Stimulated activated CD4-positive, alpha-beta T cell treated with anti-CD3 and anti-CD28 coated beads, Interleukin-2, amount 100 ng/mL, for 4 hours (primary cell): ENCODE results near the gene URI1.
"Not testable (repeated sequence)": the region's sequence is repeated elsewhere in the genome, so short reads cannot be mapped to it uniquely, and the experiment has no call there.

Experiments used
- DNase-seq: peaks from one replicate; pipeline ENCODE4 v3.0.0-alpha.2; 2020; ENCODE audit warnings: low read depth

URI1 gene

DNA sequence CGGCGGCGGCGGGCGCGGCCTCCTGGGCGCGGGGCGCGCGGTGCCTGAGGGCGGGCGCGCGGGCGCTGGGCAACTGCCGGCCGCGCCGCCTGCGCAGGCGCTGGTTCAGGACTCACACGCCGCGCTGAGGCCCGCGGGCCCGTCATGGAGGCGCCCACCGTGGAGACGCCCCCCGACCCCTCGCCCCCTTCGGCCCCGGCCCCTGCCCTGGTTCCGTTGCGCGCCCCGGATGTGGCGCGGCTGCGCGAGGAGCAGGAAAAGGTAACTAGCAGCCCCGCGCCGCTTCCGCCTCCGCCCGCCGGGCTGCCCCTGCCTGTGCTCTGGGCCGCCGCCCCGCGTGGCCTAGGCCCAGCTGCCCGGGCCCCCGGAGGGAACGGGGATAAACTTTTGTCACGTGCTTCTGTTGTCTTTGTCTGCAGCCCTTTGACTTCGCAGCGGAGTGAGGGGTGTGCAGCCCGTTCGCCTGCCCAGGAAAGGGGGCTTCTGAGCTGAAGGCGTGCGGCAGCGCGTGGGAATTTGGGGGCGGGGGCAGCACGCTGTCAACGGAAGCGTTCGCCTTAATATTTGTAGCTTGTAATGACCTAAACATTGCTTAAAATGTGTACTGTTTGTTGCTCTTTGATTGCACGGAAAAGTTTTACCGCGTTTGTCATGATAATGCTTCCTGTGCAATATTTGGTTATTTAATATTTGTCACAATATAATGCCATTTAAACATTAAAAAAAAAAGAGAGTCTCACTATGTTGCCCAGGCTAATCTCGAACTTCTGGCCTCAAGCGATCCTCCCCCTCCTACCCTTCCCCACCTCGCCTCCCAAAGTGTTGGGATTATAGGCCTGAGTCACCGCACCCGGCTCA is 594 bp downstream of the URI1 start:
- DNase-seq: peak; percentile 65

DNA sequence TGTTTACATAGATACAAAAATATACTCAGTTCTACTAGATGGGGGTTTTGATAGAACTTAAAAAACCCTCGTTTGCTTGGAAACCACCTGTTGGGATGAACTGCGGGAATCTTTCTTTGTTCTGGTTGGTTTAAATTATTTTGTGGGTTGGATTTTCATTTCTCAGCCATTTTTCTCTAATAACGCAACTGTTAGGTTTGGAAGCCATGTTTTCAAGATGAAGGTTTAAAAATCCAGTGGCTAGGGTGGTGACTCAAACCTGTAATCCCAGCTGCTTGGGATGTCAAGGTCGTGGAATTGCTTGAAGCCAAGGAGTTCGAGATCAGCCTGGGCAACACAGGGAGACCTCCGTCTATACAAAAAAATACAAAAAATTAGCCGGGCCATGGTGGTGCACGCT is 1.6 kb downstream of the URI1 start:
- no peak for DNase-seq

DNA sequence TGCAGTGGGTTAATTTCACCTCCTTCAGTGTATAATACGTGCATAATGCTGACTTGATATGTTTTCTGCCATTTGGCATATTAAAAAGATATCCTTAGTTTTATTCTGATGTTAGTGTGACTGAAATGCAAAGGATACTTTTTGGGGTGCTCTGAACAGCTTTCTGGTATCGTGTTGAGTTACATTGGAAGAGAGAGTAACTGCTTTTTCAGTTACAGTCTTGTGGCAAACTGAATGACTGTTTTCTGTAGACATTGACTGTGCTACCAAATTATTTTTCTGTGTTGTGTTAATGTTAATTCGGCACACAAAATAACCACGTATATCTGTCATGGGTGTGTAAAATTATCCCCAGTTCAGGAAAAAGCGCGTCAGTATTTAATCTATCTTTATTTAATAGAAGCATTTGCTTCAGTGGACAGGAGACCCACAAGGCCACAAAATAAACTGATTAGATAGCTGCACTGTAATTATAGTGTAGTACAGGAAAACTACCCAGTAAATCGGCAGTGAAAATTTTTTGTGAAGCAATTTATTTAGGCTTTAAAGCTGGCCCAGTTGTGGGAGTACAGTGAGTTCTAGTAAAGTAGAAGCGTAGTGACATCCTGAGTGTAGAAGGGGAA is 2.5 kb downstream of the URI1 start:
- DNase-seq: no peak

DNA sequence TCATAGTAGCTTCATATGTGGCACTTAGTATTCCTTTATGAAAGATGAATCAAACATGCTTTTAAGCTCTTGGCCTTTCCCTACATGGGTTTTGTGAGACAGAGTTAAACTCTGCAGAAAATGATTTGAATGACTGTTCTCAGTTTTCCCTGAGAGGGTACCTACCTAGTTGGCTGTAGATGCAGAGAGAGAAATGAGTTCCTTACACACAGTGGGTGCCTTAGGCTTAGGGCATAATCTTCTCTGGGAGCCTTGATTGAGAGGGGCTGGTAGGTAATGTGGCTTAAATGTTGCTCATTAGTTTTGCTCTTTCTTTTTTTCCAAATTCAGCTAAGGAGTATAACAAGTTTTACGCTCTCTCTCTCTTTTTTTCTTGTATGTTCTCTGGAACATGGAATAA is 3.0 kb downstream of the URI1 start:
- no peak for DNase-seq

DNA sequence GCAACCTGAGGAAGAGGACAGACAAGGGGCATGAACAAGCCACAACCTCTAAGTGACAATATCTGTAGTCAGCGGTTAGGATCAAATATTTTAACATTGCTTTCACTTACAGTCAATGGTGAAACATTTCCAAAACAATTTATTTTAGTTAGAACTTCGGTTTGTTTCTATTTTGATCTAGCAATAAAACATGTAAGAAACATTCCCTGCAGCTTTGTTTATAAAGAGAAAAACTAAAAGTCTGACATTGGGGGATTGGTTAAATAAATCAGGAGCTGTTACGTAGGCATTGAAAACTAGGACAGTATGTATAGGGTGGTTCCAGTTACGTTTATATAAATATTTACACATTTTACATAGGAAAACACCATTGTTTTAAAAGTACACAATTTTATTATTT is 3.4 kb downstream of the URI1 start:
- DNase-seq: no peak

DNA sequence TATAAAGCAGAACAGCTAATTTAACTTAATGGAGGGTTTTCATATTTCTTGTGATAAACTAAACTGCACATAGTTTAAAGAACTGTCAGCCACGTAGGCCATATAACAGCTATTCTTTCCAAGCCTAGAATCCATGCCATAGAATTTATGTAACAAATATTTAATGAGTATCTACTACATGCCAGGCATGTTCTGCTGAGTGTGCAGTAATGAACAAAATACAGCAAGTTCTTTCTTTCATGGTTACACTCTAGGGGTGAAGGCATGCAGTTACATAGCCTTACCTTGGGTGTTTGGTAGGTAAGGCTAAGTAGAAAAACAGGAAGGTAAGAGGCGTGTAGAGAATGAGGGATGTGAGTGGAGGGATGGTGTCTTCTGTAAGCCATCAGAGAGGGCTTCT is 4.6 kb downstream of the URI1 start:
- DNase-seq: no peak

DNA sequence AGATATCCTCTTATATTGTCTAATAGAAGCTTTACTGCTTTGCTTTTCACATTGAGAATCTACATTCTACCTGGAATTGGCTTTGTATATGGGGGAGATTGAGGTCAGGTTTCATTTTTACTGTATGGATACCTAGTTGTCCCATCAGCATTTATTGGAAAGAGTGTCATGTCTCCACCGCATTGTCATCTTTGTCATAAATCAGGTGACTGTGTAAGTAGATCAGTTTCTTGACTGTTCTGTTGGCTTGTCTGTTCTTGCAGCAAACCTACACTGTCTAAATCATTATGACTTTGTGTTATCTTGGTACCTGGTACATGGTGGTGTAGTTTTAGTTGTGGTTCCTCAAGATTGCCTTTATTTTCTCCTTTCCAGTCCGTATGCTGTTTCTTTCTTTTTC is 5.8 kb downstream of the URI1 start:
- DNase-seq: no peak

DNA sequence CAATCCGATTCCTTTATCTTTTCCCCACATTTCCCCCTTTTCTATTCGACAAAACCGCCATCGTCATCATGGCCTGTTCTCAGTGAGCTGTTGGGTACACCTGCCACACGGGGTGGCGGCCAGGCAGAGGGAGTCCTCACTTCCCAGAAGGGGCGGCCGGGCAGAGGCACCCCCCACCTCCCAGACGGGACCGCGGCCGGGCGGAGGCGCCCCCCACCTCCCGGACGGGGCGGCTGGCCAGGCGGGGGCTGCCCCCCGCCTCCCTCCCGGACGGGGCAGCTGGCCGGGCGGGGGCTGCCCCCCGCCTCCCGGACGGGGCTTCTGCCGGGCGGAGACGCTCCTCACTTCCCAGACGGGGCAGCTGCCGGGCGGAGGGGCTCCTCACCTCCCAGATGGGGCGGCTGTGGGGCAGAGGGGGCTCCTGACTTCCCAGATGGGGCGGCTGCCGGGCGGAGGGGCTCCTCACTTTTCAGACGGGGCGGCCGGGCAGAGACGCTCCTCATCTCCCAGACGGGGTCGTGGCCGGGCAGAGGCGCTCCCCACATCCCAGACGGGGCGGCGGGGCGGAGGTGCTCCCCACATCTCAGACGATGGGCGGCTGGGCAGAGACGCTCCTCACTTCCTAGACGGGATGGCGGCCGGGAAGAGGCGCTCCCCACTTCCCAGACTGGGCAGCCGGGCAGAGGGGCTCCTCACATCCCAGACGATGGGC is 6.9 kb downstream of the URI1 start:
- DNase-seq: not testable (repeated sequence)

DNA sequence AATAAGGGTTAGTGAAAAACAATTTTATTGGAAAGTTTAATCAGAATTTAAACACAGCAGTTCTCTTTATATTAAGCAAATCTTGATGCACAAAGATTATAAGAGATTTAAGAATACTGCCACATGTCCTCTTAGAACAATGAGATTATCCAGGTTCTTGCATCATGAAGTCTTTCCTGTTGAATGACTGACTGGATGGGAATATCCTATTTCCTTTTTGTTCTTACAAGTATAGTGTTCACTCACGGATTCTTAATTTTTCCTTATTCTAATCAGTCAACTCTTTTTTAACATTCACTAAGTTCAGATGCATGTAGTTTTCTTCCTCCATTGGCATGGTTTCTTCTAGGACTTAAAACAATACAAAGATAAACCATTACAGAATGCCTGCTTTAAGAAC is 10.1 kb downstream of the URI1 start:
- DNase-seq: no peak

DNA sequence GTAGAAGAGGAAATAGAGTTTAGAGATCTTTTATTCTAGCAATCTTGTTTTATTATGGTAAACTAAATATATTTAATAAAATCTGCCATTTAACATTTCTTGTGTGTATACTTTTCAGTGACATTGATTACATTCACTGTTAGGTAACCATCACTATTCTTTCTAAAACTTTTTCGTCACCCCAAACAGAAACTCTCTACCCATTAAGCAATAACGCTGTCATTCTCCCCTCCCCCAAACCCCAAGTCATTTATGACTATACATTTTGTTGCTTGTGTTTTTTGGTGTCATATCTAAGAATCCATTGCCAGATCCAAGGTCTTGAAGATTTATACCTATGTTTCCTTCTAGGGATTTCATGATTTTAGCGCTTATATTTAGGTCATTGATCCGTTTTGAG is 10.6 kb downstream of the URI1 start:
- no peak for DNase-seq

DNA sequence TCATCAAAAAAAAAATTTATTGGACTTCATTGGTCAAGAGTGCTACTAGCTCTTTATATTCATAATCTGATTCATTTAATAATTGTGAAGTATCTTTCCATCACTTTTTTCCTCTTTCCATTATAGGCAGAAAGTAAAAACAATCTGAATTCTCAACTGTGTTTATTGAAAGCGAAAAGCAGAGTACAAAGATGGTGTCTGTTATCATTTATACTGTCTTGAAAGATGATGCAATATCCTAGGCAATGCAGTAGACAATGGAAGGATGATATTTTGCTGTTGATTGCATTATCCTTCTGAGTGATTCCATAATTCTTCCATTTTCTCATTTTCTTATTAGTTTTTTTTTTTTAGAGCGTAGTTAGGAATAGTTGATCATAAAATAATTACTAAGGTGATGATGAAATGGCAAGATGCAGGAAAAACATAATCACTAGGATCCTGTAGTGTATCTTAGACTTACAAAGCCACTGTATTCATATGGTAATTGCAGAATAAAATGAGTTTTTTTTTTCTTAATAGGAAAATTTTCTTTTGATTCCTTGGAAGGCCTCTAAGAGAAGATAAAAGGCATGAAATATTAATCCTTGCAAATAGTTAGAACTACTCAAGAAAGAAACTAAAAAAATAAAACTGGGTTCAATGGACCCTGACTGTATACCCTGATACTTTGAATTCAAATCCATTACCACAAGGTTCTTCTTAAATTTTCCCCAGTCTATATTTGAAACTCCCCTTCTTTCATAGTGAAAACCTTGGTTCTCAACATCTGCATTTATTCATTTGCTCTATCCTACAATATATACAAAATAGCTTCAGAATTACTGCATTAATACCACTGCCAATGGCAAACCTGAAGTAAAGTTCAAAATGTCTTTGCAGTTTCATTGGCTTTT is 11.6 kb downstream of the URI1 start:
- DNase-seq: no peak

DNA sequence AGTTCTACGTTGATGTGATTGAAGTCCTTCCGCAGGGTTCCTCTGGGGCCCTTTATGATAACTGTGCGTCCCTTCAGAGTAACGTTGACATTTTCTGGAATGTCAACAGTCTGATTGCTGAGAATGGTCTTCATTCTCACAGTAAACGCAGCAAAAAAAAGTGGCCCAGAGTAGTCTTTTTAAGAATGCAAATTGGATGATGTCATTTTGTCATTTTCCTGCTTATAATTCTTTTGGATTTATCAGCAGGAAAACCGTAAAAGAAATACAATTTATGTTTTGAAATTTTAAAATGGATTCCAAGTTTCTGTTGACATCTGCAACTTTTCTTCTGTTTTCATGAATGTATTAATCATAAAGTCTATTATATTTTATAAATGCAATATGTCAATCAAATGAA is 14.8 kb downstream of the URI1 start:
- DNase-seq: no peak

DNA sequence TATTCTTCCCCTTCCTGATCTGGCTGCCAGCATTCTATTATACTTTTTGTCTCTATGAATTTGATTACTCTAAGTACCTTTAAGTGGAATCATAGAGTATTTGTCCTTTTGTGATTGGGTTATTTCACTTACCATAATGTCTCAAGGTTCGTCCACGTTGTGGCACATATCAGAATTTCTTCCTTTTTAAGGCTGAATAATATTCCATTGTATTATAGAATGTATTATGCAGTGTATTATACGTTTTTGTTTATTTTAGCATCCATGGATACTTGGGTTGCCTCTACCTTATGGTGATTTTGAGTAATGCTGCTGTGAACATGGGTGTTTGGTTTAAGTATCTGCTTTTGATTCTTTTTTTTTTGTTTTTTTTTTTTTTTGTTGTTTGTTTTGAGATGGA is 19.3 kb downstream of the URI1 start:
- DNase-seq: no peak

DNA sequence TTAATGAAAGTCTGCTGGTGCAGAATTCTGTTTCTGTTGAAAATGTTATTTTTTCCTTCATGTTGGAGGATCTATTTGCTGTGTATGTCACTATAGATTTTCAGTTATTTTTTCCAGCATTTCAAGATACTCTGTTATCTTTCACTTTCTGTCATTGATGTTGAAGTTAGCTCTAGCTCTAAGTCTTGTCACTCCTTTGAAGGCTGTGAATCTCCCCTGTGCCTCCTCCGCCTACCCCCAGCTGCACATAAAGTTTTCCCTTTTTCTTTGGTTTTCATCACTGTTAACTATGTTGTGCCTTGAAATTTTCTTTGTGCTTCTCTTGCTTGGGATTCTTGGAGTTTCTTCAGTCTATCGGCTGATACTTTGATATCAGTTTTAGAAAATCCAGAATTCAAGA is 20.8 kb downstream of the URI1 start:
- no peak for DNase-seq

DNA sequence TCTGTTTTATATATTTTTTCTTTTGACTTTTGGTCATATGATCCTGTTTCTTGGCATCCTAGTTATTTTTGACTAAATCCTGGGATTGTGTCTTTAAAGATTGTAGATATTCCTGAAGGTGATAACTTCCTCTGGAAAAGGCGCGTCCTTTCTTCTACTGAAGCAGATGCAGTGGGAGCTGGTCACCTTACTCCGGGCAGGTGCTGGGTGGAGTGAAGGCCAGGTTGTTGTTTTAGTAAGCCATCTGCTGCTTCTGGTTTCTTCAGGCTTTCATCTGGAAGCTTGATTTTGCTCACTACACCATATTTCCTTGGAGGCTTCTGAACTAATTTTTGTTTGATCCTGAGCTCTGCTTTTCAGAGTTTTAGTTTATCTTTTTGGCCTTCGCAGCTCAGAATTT is 21.5 kb downstream of the URI1 start:
- no peak for DNase-seq

DNA sequence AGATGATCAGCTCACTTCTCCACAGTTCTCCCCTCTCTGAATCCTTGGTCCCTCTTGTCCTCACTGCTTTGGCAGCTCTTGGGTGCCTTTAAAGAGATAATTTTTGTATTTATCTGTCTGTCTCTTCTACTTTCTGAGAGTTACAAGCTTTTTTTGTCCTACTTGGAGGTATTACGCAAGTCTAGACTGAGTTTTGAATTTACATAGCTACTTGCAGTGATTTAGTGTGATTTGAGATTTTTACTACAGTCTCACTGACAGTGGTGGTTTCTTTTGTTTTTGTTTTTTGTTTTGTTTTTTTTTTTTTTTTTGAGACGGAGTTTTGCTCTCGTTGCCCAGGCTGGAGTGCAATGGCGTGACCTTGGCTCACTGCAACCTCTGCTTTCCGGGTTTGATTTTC is 22.1 kb downstream of the URI1 start:
- no peak for DNase-seq

DNA sequence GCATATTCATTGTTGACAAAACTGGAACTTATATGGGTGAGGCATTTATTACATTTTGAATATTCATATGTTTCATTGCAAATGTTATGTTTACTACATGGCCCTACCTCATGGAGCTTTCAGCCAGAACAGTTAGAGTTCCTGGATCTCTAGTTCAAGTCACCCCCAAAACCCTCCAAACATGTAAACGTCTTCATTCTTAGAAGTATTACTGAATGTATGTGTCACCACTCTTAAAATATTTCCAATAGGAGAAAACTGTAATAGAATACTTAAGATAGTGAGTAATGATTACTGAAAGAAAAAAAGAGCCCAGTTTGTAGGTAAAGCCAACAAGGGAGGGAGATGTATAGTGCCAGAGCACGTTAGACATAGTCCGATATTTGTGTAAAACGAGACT is 23.5 kb downstream of the URI1 start:
- no peak for DNase-seq

DNA sequence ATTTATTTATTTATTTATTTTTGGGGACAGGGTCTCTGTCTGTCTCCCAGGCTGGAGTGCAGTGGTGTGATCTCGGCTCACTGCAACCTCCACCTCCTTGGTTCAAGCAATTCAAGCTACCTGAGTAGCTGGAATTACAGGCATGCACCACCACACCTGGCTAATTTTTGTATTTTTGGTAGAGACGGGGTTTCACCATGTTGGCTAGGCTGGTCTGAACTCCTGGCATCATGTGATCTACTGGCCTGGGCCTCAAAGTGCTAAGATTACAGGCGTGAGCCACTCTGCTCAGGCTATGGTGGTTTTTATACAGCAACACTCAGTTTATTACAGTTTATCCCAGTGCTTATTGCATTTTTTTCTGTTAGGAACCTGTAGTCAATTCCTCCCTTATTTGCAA is 24.1 kb downstream of the URI1 start:
- not testable (repeated sequence) for DNase-seq

DNA sequence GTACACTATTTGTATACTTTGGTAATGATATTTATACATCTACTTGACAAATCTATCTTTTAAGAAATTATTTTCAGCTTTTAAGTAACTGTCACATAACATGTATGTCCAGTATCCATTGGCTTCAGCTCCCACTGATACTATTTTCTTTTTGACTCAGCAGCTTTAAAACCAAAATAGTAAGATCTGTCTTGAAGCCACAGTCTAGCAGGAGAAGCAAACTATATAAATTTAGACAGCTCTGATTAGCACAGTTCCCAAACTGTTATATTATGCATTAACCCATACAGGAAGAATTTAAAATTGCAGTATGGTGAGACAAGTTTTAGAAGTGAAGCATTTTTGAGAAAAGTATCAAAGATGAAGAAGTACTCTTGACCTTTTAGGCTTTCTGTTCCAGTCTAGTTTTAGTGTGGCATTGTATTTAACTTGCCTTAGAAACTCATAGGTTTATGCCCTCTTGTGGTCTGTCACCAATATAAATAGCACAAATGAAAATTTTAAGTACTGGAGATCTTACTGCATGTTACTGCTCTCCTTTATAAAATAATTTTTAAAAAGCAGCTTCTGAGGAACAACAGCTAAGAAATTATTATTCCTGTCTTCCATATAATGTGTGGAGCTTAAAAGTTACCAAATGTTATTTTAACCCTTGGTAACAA is 24.7 kb downstream of the URI1 start:
- no peak for DNase-seq

DNA sequence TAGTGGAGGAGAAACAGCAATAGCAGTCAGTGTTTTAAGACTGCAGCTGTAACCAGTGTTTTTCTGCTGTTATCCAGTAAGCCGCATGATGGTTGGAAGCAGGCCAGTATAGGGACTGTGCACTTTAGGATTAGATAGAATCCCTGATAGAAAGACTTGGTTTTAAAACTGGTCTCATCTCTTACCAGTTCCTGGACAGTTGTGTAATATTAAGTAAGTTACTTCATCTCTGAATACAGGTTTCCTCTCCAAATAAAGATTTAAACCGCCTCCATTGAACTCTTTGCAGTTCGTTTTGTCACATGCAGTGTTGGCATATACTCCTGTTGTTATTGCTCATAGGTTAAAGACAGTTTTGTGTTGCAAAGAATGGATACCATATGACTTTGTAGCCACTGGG is 25.6 kb downstream of the URI1 start:
- DNase-seq: no peak

DNA sequence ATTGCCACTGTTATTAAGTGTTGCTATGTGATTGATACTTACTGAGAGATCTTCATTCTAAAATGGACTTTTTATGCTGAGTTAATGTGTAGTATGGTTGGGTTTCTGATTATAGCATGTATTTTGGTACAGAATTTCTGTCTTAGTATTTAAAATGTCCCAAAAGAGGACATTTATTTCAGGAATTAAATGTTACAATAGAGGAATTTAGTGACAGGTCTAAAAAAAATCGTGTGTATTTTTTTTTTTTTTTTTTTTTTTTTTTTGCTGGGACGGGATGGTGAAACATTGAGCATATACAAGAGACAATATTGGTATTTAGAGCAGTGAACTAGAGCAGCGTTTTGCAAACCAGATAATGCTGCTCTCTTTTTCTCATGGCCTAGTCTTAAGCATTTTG is 27.9 kb downstream of the URI1 start:
- DNase-seq: no peak

DNA sequence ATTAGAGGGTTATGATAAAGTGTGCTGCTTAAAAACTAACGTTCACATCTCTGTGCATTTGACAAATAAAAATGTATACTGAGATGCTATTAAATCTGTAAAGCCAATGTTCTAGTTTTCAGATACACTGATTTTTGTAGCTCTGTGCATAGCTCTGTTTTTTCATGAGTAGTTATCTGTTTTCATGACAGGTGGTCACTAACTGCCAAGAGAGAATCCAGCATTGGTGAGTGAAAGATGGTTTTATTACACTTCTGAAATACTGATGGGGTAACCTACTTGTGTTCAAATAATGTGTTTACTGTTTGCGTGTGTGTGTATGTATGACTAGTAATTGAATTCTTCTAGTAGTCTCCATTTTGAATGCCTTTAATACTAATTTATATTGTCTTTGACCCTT is 29.0 kb downstream of the URI1 start:
- DNase-seq: no peak
